Suprapubic skin (tissue), 4 donors: ENCODE results near the gene KIF5C. TPM values are rescaled to one million over a fixed set of nuclear protein-coding genes. Genes with fewer than 3 reads are reported as not detected.
A peak's percentile ranks its signal among the peaks of the same experiment; 100 is the strongest.

Source experiments
- DNase-seq, 2 donors: peaks; one replicate each; pipeline ENCODE4 v3.0.0-alpha.2; 2019; ENCODE audit warnings: low spot score in 2 of 2
- H3K27ac ChIP-seq: fragments of 200-600 bp; sonication (generic); one replicate; pipeline ENCODE4 v1.5.1; 2019
- H3K27me3 ChIP-seq: fragments of 200-600 bp; sonication (generic); one replicate; pipeline ENCODE4 v1.5.1; 2019
- H3K36me3 ChIP-seq: fragments of 200-600 bp; sonication (generic); one replicate; pipeline ENCODE4 v1.5.1; 2019
- H3K4me1 ChIP-seq: fragments of 200-600 bp; sonication (generic); one replicate; pipeline ENCODE4 v1.5.1; 2019
- H3K4me3 ChIP-seq: fragments of 200-600 bp; sonication (generic); one replicate; pipeline ENCODE4 v1.5.1; 2019; ENCODE audit warnings: mild to moderate bottlenecking
- H3K9me3 ChIP-seq: fragments of 200-600 bp; sonication (generic); one replicate; pipeline ENCODE4 v1.5.1; 2019
- EP300 ChIP-seq: sonication (generic); formaldehyde crosslinking; IDR thresholded peaks from one replicate; pipeline ENCODE4 v1.6.1; 2017; ENCODE audit warnings: antibody characterized with exemption
- POLR2A ChIP-seq, 2 donors: fragments of 450-650 bp; IDR thresholded peaks; one replicate each; pipeline ENCODE4 v1.6.1; 2017; ENCODE audit warnings: antibody characterized with exemption in 2 of 2, mild to moderate bottlenecking in 2 of 2, moderate library complexity in 2 of 2
- POLR2AphosphoS5 ChIP-seq, 3 donors: sonication (generic); formaldehyde crosslinking; IDR thresholded peaks; one replicate each; pipeline ENCODE4 v1.6.1; 2017; ENCODE audit warnings: antibody characterized with exemption in 3 of 3
- WGBS: methylation state at CpG from one replicate; pipeline ENCODE4 v1.1.5; 2018; 5-methylcytosine and 5-hydroxymethylcytosine counted together
- total RNA-seq, 4 donors: library from RNA; depleted of rRNA; stranded (reverse); fragments of >200 nt; gene quantifications; one replicate each; pipeline ENCODE4 v1.1.0, GENCODE V29; 2016
- TF ChIP-seq, protein P1 (sequence below), 2 donors: fragments of 200-600 bp in 1 of 2; fragments of 450-650 bp in 1 of 2; sonication (generic) in 1 of 2; IDR thresholded peaks; one replicate each; pipeline ENCODE4 v1.5.1; 2016 to 2019; ENCODE audit warnings: antibody characterized with exemption in 2 of 2, mild to moderate bottlenecking in 1 of 2, moderate library complexity in 1 of 2

KIF5C gene
- total RNA-seq, 4 donors from 2014 or later = 0.30 to 3.2 (median 1.5) TPM

DNA sequence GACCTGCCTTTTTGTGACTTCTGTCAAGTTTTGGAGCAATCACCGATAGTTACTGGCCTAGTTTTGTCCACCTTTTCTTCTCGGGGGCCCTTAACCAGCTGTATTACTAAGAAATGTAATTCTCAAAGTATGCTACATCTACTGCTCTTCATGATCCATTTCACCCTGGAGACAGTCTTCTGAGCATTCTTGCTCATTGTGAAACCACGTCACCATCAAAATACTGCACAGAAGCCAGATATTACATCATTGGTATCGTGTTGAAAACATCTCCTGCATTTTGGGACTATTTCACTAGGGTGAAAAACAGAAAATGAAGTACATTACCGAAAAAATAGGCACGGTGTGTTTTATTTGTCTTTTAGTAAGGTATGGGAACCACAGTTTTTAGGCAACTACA lies 175.2 kb downstream of the KIF5C start:
- TF ChIP-seq POLR2A (IDR thresholded peaks at IDR 0.05) = no peak
- TF ChIP-seq EP300 = no peak
- TF ChIP-seq POLR2AphosphoS5 (IDR thresholded peaks at IDR 0.05) = no peak
- TF ChIP-seq, protein P1, sequence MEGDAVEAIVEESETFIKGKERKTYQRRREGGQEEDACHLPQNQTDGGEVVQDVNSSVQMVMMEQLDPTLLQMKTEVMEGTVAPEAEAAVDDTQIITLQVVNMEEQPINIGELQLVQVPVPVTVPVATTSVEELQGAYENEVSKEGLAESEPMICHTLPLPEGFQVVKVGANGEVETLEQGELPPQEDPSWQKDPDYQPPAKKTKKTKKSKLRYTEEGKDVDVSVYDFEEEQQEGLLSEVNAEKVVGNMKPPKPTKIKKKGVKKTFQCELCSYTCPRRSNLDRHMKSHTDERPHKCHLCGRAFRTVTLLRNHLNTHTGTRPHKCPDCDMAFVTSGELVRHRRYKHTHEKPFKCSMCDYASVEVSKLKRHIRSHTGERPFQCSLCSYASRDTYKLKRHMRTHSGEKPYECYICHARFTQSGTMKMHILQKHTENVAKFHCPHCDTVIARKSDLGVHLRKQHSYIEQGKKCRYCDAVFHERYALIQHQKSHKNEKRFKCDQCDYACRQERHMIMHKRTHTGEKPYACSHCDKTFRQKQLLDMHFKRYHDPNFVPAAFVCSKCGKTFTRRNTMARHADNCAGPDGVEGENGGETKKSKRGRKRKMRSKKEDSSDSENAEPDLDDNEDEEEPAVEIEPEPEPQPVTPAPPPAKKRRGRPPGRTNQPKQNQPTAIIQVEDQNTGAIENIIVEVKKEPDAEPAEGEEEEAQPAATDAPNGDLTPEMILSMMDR (IDR thresholded peaks at IDR 0.05) = no peak
- no peak overlapping the region for H3K27ac ChIP-seq
- WGBS = 52% methylated on average over 6 of the region's 6 CpGs

GRCh38 chr2:149055751-149056150 lies 180.7 kb downstream of the KIF5C start:
- Histone ChIP-seq H3K4me3 (no peak overlapping the region), H3K36me3 (no peaks in the 10 kb centered on the region), H3K27ac (no peak overlapping the region), H3K4me1 (peaks cover 13% of the 10 kb centered on the region), H3K27me3 (no peaks in the 10 kb centered on the region), H3K9me3 (no peaks in the 10 kb centered on the region)
- no peak for DNase-seq
- TF ChIP-seq, protein P1 (IDR thresholded peaks at IDR 0.05) = no peak
- TF ChIP-seq POLR2A (IDR thresholded peaks at IDR 0.05) = no peak
- TF ChIP-seq POLR2AphosphoS5 (IDR thresholded peaks at IDR 0.05) = no peak
- TF ChIP-seq EP300 = no peak
- WGBS = 52% methylated on average over 1 of the region's 1 CpG

More for the DNA sequence above, 175.2 kb downstream of the KIF5C start:
- Histone ChIP-seq H3K4me1 (no peaks in the 10 kb centered on the region), H3K36me3 (no peaks in the 10 kb centered on the region), H3K27me3 (no peaks in the 10 kb centered on the region), H3K9me3 (no peaks in the 10 kb centered on the region), H3K4me3 (no peak overlapping the region)
- DNase-seq = no peak

GRCh38 chr2:149056541-149057255 lies 181.7 kb downstream of the KIF5C start:
- WGBS = 79% methylated on average over 6 of the region's 6 CpGs
- DNase-seq = no peak
- Histone ChIP-seq H3K9me3 (no peaks in the 10 kb centered on the region), H3K36me3 (no peaks in the 10 kb centered on the region), H3K27ac (no peak overlapping the region), H3K4me3 (no peak overlapping the region), H3K4me1 (peaks cover 16% of the 10 kb centered on the region), H3K27me3 (no peaks in the 10 kb centered on the region)
- no peak for TF ChIP-seq POLR2AphosphoS5 (IDR thresholded peaks at IDR 0.05)
- TF ChIP-seq, protein P1 (IDR thresholded peaks at IDR 0.05) = no peak
- no peak for TF ChIP-seq POLR2A (IDR thresholded peaks at IDR 0.05)
- no peak for TF ChIP-seq EP300

DNA sequence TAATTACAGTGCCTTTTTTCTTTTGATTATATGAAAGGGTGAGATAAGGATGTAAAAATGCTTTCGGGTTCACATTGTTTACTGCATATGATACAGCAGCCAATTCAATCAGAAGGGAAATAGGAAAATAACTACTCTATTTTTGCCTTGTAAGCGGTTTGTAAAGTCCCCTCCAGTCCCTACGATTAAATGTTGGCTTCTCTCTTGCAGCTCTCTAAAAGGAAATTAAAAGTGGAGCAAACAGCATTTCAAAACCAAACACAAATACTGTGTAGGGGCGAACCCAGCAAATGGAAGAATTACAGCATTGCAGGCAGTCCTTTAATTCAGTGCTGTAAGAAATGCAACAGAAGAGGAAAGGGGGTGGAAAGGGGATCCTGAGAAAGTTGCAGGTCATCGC lies 182.4 kb downstream of the KIF5C start:
- 52% methylated on average over 5 of the region's 5 CpGs for WGBS
- H3K27me3 ChIP-seq = no peaks in the 10 kb centered on the region
- no peaks in the 10 kb centered on the region for H3K36me3 ChIP-seq
- H3K9me3 ChIP-seq = no peaks in the 10 kb centered on the region
- H3K4me1 ChIP-seq = peaks cover 16% of the 10 kb centered on the region
- TF ChIP-seq EP300 (no peak), POLR2AphosphoS5 (IDR thresholded peaks at IDR 0.05) (no peak)
- no peak for DNase-seq
- no peak overlapping the region for H3K4me3 ChIP-seq
- no peak overlapping the region for H3K27ac ChIP-seq

DNA sequence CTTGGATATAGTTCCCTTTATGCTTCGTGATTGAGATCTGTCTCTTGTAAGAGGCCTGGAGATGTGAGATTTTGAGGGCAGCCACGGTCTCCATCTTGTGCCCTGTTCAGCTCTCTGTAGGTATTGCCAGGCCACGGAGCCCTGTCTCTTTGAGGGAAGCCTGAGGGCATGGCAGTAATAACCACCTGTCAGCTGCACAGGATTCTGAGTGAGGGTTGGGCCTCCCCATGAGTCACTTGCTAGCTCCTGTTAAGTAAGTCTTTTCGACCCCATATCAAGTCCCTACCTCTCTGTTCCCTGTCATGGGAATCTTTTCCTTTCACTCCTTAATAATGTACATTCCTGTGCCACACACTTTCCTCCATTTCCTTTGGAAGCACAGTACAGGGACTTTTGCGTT lies 183.9 kb downstream of the KIF5C start:
- no peaks in the 10 kb centered on the region for H3K36me3 ChIP-seq
- peaks cover 21% of the 10 kb centered on the region for H3K4me1 ChIP-seq
- no peak for TF ChIP-seq POLR2AphosphoS5 (IDR thresholded peaks at IDR 0.05)
- no peak for TF ChIP-seq EP300
- H3K27ac ChIP-seq = no peak overlapping the region
- 67% methylated on average over 5 of the region's 5 CpGs for WGBS
- no peak overlapping the region for H3K4me3 ChIP-seq
- DNase-seq = no peak
- no peaks in the 10 kb centered on the region for H3K27me3 ChIP-seq
- H3K9me3 ChIP-seq = no peaks in the 10 kb centered on the region

- DNase-seq = no peak
- no peaks in the 10 kb centered on the region for H3K27me3 ChIP-seq
- TF ChIP-seq, protein P1 (IDR thresholded peaks at IDR 0.05) = no peak
- no peak for TF ChIP-seq POLR2A (IDR thresholded peaks at IDR 0.05)
- no peak for TF ChIP-seq EP300
- no peak for TF ChIP-seq POLR2AphosphoS5 (IDR thresholded peaks at IDR 0.05)
- peak overlapping the region; percentile 40 for H3K27ac ChIP-seq
- no peak overlapping the region for H3K4me3 ChIP-seq
- no peaks in the 10 kb centered on the region for H3K36me3 ChIP-seq
- H3K9me3 ChIP-seq = no peaks in the 10 kb centered on the region
- H3K4me1 ChIP-seq = peaks cover 21% of the 10 kb centered on the region
- WGBS = 47% methylated on average over 1 of the region's 1 CpG
These were observed 184.8 kb downstream of the KIF5C start for GRCh38 chr2:149059822-149060221.
